CD4-positive, CD25-positive, alpha-beta regulatory T cell (primary cell): ENCODE data around the gene RAPGEF2. TPM values are rescaled to one million over a fixed set of nuclear protein-coding genes. Genes with fewer than 3 reads are reported as not detected.

Experiments used
- ATAC-seq, 2 donors: fragments of 150-1000 bp; cut with Tn5 transposase; one replicate each; pipeline ENCODE4 v1.10.0; 2021; ENCODE audit warnings: low read depth in 2 of 2, moderate number of reproducible peaks in 2 of 2, moderate library complexity in 1 of 2
- DNase-seq, 3 donors: peaks; one replicate each; pipeline versions ENCODE4 v3.0.0 to v3.0.0-alpha.2; 2012 to 2022; ENCODE audit warnings: mixed read lengths in 1 of 3
- H3K27ac ChIP-seq: one replicate; pipeline ENCODE4 v1.7.0; 2013; ENCODE audit warnings: mild to moderate bottlenecking, low read length; ENCODE audit not compliant: insufficient read depth, poor library complexity, severe bottlenecking
- H3K27me3 ChIP-seq: one replicate; pipeline ENCODE4 v1.7.0; 2013; ENCODE audit warnings: low read length; ENCODE audit not compliant: control insufficient read depth, insufficient read depth
- H3K36me3 ChIP-seq: one replicate; pipeline ENCODE4 v1.7.0; 2013; ENCODE audit warnings: mild to moderate bottlenecking, low read length, moderate library complexity; ENCODE audit not compliant: control insufficient read depth, insufficient read depth
- H3K4me1 ChIP-seq: 2 replicates; pipeline ENCODE4 v1.7.0; 2013; ENCODE audit warnings: mild to moderate bottlenecking, low read length; ENCODE audit not compliant: insufficient read depth, control insufficient read depth, poor library complexity, severe bottlenecking
- H3K4me3 ChIP-seq: one replicate; pipeline ENCODE4 v1.7.0; 2013; ENCODE audit warnings: low read depth, mild to moderate bottlenecking, low read length, moderate library complexity
- H3K9me3 ChIP-seq, 2 experiments: 1 replicate in 1 of 2; 2 replicates in 1 of 2; pipeline ENCODE4 v1.7.0; 2013; ENCODE audit warnings: low read length in 2 of 2, mild to moderate bottlenecking in 1 of 2, moderate library complexity in 1 of 2; ENCODE audit not compliant: control insufficient read depth in 2 of 2
- H3K27ac Mint-ChIP-seq, 3 donors: one replicate each; pipeline ENCODE4 v1.8.0; 2020 to 2022; ENCODE audit warnings: mild to moderate bottlenecking in 3 of 3, mixed read lengths in 3 of 3, moderate library complexity in 2 of 3
- H3K27me3 Mint-ChIP-seq: one replicate; pipeline ENCODE4 v1.8.0; 2022; ENCODE audit warnings: mild to moderate bottlenecking, mixed read lengths
- H3K36me3 Mint-ChIP-seq: one replicate; pipeline ENCODE4 v1.8.0; 2020; ENCODE audit warnings: mixed read lengths
- H3K4me1 Mint-ChIP-seq, 4 donors: one replicate each; pipeline ENCODE4 v1.8.0; 2020 to 2022; ENCODE audit warnings: mixed read lengths in 4 of 4, mild to moderate bottlenecking in 1 of 4
- H3K4me3 Mint-ChIP-seq, 4 donors: one replicate each; pipeline ENCODE4 v1.8.0; 2020 to 2022; ENCODE audit warnings: mild to moderate bottlenecking in 4 of 4, mixed read lengths in 4 of 4, moderate library complexity in 3 of 4
- H3K9me3 Mint-ChIP-seq, 7 donors: one replicate each; pipeline ENCODE4 v1.8.0; 2020 to 2022; ENCODE audit warnings: mixed read lengths in 7 of 7, mild to moderate bottlenecking in 3 of 7, moderate library complexity in 2 of 7
- polyA plus RNA-seq, 4 donors: library from polyadenylated mRNA; unstranded; fragments of 300-500 nt; fragmentation: Illumina TruSeq; gene quantifications; one replicate each; pipeline ENCODE4 v1.2.3, GENCODE V29; 2021
- total RNA-seq: library from RNA; stranded (reverse); gene quantifications from one replicate; pipeline ENCODE4 v1.2.3, GENCODE V29; 2022

The RAPGEF2 gene
- total and polyA plus RNA-seq, 5 donors from 2014 or later = 0.54 to 26.9 (median 1.3) TPM

DNA sequence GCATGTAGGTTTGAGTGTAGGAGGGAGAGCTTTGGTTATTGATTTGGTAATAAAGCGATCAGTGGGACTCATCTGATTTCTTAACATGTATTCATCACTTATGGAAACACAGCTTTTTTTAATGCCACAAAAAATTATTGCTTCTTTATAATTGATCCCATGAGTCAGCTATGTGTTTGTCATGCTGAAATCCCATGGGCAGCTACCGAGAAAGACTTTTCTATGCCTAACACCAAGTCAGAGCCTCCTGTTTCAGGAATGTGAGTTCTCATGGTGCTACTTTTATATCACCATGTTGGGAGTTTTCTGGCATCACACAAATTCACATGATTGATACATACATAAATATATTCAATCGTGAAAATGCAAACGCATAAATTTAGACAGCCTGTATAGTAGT lies 165.7 kb downstream of the RAPGEF2 start:
- Mint-ChIP-seq H3K4me3 (no peak overlapping the region), H3K27me3 (no peaks in the 10 kb centered on the region), H3K36me3 (no peaks in the 10 kb centered on the region), H3K4me1 (peaks cover 9 to 18% (median 15%) of the 10 kb centered on the region in 4 donors), H3K27ac (no peak overlapping the region), H3K9me3 (peaks cover 0 to 4% (median 0%) of the 10 kb centered on the region in 7 donors)
- DNase-seq (no peak), ATAC-seq (no peak)
- H3K9me3 ChIP-seq = no peaks in the 10 kb centered on the region
- H3K4me1 ChIP-seq = no peaks in the 10 kb centered on the region
- no peak overlapping the region for H3K27ac ChIP-seq
- H3K27me3 ChIP-seq = no peaks in the 10 kb centered on the region
- H3K36me3 ChIP-seq = no peaks in the 10 kb centered on the region
- no peak overlapping the region for H3K4me3 ChIP-seq

DNA sequence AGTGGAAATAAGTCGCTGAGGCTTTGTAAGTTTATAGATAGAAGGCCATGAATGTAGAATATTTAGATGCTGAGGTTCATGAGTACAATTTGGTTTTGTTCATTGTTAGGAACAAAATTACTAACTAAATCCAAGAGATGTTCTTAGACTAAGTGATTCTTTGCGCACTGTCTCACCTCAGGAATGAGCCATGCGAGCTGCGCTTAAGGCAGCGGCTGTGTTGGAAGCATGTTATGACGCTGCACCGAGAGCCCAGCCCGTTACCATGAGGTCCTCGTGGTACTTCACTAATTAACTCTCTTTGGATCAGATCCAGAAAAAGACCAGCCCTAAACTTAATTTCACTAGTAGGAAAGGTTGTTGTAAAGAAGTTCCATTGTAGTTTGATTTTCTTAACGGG lies 166.2 kb downstream of the RAPGEF2 start:
- peaks cover 9 to 17% (median 14%) of the 10 kb centered on the region in 4 donors for H3K4me1 Mint-ChIP-seq
- DNase-seq = no peak
- H3K27ac ChIP-seq = no peak overlapping the region

DNA sequence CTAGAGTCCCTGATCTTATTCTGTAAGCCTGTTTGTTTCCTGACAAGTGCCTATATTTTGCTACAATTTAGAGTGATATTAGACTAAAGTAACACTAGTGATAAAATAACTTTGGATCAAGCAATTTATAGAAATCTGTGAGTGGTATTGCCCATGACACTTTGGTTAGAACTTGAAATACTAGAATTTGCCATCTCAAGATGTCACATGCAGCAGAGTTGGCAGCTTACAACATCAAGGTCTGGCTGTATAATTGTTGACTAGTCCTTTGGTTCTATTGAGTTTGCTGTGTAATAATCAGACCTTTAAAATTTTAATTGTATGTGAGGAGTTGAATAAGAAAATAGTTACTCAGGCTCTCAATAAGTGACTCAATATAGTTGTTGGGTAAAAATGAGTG lies 167.1 kb downstream of the RAPGEF2 start:
- no peaks in the 10 kb centered on the region for H3K36me3 Mint-ChIP-seq
- Histone ChIP-seq H3K4me1 (no peaks in the 10 kb centered on the region), H3K4me3 (no peak overlapping the region), H3K36me3 (no peaks in the 10 kb centered on the region), H3K9me3 (no peaks in the 10 kb centered on the region), H3K27ac (no peak overlapping the region), H3K27me3 (no peaks in the 10 kb centered on the region)
- peaks cover 0 to 4% (median 0%) of the 10 kb centered on the region in 7 donors for H3K9me3 Mint-ChIP-seq
- H3K27ac Mint-ChIP-seq = no peak overlapping the region
- peaks cover 9 to 17% (median 14%) of the 10 kb centered on the region in 4 donors for H3K4me1 Mint-ChIP-seq
- no peak overlapping the region for H3K4me3 Mint-ChIP-seq
- ATAC-seq (no peak), DNase-seq (no peak)
- no peaks in the 10 kb centered on the region for H3K27me3 Mint-ChIP-seq

More for the DNA sequence above, 166.2 kb downstream of the RAPGEF2 start:
- Mint-ChIP-seq H3K9me3 (peaks cover 0 to 4% (median 0%) of the 10 kb centered on the region in 7 donors), H3K36me3 (no peaks in the 10 kb centered on the region), H3K27me3 (no peaks in the 10 kb centered on the region), H3K27ac (no peak overlapping the region), H3K4me3 (no peak overlapping the region)
- Histone ChIP-seq H3K27me3 (no peaks in the 10 kb centered on the region), H3K4me3 (no peak overlapping the region), H3K4me1 (no peaks in the 10 kb centered on the region), H3K9me3 (no peaks in the 10 kb centered on the region), H3K36me3 (no peaks in the 10 kb centered on the region)
- ATAC-seq = no peak

DNA sequence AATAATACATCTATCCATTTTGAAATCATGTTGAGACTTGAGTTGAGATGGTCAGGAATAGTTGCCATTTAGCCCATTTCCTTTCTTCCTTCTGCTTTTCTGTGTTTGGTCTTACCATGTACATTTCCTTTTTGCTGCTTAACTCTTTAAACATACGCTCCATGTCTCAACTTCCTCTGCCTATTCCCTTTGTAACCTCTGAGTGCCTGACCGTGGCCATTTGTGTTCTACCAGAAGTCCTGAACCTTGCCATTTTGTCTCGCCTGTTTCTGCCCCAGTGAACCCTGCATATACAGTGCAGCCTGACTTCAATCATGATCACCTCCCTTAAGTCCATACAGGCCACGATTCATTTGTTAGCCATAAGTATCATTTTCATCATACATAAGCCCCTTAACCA lies 169.0 kb downstream of the RAPGEF2 start:
- no peaks in the 10 kb centered on the region for H3K36me3 ChIP-seq
- no peak overlapping the region for H3K27ac ChIP-seq
- no peaks in the 10 kb centered on the region for H3K36me3 Mint-ChIP-seq
- no peak for ATAC-seq
- no peaks in the 10 kb centered on the region for H3K27me3 Mint-ChIP-seq
- H3K27me3 ChIP-seq = no peaks in the 10 kb centered on the region
- no peak for DNase-seq
- no peaks in the 10 kb centered on the region for H3K9me3 Mint-ChIP-seq
- no peak overlapping the region for H3K4me3 ChIP-seq
- H3K9me3 ChIP-seq = no peaks in the 10 kb centered on the region
- peaks cover 9 to 17% (median 14%) of the 10 kb centered on the region in 4 donors for H3K4me1 Mint-ChIP-seq
- no peak overlapping the region for H3K4me3 Mint-ChIP-seq
- H3K27ac Mint-ChIP-seq = peak overlapping the region in 1 of 3 donors; percentile 64
- H3K4me1 ChIP-seq = no peaks in the 10 kb centered on the region

DNA sequence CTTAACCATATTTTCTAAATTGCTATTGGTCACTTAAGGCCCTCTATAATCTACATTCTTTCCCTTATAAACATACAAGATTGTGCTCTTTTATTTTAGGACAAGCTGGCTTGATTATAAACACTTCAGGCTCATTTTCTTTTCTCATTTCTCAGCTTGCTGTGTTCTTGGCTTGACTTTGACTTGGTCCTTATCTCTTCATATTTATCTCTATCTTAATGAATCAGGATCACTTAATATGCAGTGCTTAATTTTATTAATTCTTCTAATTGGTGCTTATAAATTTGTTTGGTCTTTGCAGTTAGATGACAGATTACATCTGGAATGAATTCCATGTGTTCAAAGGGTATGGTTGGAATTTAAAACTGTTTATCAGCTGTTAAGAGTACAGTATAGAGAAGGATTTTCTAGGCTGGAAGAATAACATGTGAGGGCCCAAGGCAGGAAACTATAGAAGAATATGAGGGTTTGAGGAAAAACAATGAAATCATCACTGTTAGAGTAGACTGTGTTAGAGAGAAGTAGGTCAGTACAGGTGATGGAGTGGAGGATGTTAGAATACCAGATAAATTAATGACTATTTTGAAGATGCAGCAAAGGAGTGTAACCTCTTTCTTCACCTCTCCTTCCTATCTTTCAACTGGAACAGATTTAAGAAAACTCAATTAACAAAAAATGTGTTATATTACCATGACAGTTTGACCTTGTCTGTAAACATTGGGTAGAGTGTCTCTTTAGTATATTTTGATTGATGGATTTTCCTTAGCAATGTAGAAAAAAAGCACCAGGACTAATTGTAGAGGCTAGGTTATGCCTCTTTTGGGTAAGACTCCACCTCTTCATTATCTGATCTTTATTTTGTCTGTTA lies 169.6 kb downstream of the RAPGEF2 start:
- H3K4me1 ChIP-seq = no peaks in the 10 kb centered on the region
- Mint-ChIP-seq H3K36me3 (peaks cover 1% of the 10 kb centered on the region), H3K27me3 (no peaks in the 10 kb centered on the region), H3K27ac (peak overlapping the region in 1 of 3 donors; percentile 19), H3K4me3 (no peak overlapping the region), H3K4me1 (peaks cover 9 to 17% (median 14%) of the 10 kb centered on the region in 4 donors), H3K9me3 (peaks cover 0 to 1% (median 0%) of the 10 kb centered on the region in 7 donors)
- no peaks in the 10 kb centered on the region for H3K36me3 ChIP-seq
- H3K27me3 ChIP-seq = no peaks in the 10 kb centered on the region
- no peak for ATAC-seq
- no peak for DNase-seq
- no peak overlapping the region for H3K27ac ChIP-seq
- no peak overlapping the region for H3K4me3 ChIP-seq
- no peaks in the 10 kb centered on the region for H3K9me3 ChIP-seq

DNA sequence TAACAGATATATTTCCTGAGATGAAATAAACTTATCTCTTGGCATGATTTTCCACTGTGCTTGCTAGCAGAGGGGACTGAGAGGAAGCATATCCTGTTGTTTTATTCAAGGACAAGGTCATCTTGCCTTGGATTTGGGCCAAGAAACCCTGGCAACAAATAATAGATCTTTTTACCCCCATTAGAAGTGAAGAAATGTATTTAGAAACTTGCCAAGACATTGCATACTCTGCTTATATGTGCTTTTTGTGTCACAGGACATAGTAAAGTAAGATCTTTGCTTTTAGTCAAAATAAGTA lies 170.2 kb downstream of the RAPGEF2 start:
- Histone ChIP-seq H3K27me3 (no peaks in the 10 kb centered on the region), H3K4me1 (no peaks in the 10 kb centered on the region), H3K4me3 (no peak overlapping the region), H3K9me3 (no peaks in the 10 kb centered on the region), H3K27ac (no peak overlapping the region), H3K36me3 (no peaks in the 10 kb centered on the region)
- Mint-ChIP-seq H3K27me3 (no peaks in the 10 kb centered on the region), H3K4me3 (no peak overlapping the region), H3K4me1 (peaks cover 9 to 17% (median 15%) of the 10 kb centered on the region in 4 donors), H3K36me3 (peaks cover 5% of the 10 kb centered on the region), H3K27ac (no peak overlapping the region), H3K9me3 (peaks cover 0 to 2% (median 0%) of the 10 kb centered on the region in 7 donors)
- ATAC-seq = no peak
- no peak for DNase-seq

DNA sequence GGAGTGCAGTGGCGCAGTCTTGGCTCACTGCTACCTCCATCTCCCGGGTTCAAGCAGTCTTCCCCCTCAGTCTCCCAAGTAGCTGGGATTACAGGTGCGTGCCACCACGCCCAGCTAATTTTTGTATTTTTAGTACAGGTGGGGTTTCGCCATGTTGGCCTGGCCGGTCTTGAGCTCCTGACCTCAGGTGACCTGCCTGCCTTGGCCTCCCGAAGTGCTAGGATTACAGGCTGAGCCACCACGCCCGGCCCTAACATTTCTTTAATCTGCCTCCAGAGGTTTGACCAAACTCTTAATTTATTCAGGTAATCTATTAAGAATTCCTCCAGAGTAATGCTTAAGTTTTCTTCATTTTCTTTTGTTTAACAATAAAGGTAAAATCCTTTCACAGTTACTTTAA lies 171.0 kb downstream of the RAPGEF2 start:
- H3K27ac ChIP-seq = no peak overlapping the region
- peaks cover 9 to 17% (median 15%) of the 10 kb centered on the region in 4 donors for H3K4me1 Mint-ChIP-seq
- DNase-seq = no peak
- H3K4me3 Mint-ChIP-seq = no peak overlapping the region
- no peaks in the 10 kb centered on the region for H3K4me1 ChIP-seq
- no peaks in the 10 kb centered on the region for H3K27me3 Mint-ChIP-seq
- H3K27me3 ChIP-seq = no peaks in the 10 kb centered on the region
- peaks cover 5% of the 10 kb centered on the region for H3K36me3 Mint-ChIP-seq
- no peak for ATAC-seq
- H3K36me3 ChIP-seq = no peaks in the 10 kb centered on the region
- H3K27ac Mint-ChIP-seq = no peak overlapping the region
- no peak overlapping the region for H3K4me3 ChIP-seq
- no peaks in the 10 kb centered on the region for H3K9me3 ChIP-seq
- H3K9me3 Mint-ChIP-seq = peaks cover 0 to 2% (median 0%) of the 10 kb centered on the region in 7 donors

DNA sequence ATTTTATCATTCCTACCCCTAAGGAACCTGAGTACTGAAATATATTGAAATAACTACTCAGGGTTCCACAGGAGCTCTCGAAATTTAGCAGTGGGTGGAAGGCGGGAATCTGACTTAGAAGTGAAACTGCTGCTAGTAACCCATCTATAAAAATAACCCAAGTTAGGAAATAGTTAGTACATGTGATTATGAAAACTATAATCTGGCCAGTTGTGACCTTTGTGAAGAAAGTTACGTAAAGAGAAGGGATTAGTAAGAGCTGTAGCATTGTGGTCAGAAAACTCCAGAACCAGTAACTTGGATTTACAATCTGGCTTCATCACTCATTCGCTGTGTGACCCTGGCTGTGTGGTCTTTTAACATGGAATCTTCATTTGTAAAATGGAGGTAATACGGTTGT lies 175.5 kb downstream of the RAPGEF2 start:
- H3K36me3 Mint-ChIP-seq = peaks cover 5% of the 10 kb centered on the region
- no peak for ATAC-seq

More for the DNA sequence above, 175.5 kb downstream of the RAPGEF2 start:
- Mint-ChIP-seq H3K27ac (no peak overlapping the region), H3K4me3 (no peak overlapping the region), H3K27me3 (no peaks in the 10 kb centered on the region), H3K9me3 (peaks cover 0 to 4% (median 0%) of the 10 kb centered on the region in 7 donors), H3K4me1 (peaks cover 0 to 6% (median 1%) of the 10 kb centered on the region in 4 donors)
- Histone ChIP-seq H3K27ac (no peak overlapping the region), H3K4me3 (no peak overlapping the region), H3K27me3 (no peaks in the 10 kb centered on the region), H3K9me3 (no peaks in the 10 kb centered on the region), H3K36me3 (no peaks in the 10 kb centered on the region), H3K4me1 (no peaks in the 10 kb centered on the region)
- no peak for DNase-seq
